Measurements from ENCODE around the gene MAD1L1. TPM values are rescaled to one million over a fixed set of nuclear protein-coding genes. Genes with fewer than 3 reads are reported as not detected.

MAD1L1 gene
- total and polyA plus RNA-seq, 4 donors: 43.0 to 54.9 (median 49.9) TPM

- DNase-seq (no peak), ATAC-seq (ENCODE audit: insufficient read depth, low FRiP score) (no peak)
- no peak for TF ChIP-seq CTCF (IDR thresholded peaks at IDR 0.05; ENCODE audit: control extremely low read depth, extremely low read depth)
- Histone ChIP-seq H3K4me1 (ENCODE audit: control insufficient read depth in 5 of 5, insufficient read depth in 5 of 5, low read length in 5 of 5) (peaks cover 0 to 7% (median 0%) of the 10 kb centered on the region in 5 donors), H3K27me3 (ENCODE audit: control insufficient read depth in 3 of 3, insufficient read depth in 3 of 3, low read length in 2 of 3) (peaks cover 0 to 20% (median 0%) of the 10 kb centered on the region in 3 donors), H3K9me3 (ENCODE audit: control insufficient read depth in 4 of 4, insufficient read depth in 3 of 4, low read length in 3 of 4) (no peaks in the 10 kb centered on the region), H3K27ac (ENCODE audit: low read depth in 1 of 2, low read length in 1 of 2) (no peak overlapping the region), H3K36me3 (ENCODE audit: control insufficient read depth in 4 of 4, insufficient read depth in 4 of 4, low read length in 4 of 4) (peaks cover 0 to 27% (median 7%) of the 10 kb centered on the region in 4 donors), H3K9ac (ENCODE audit: insufficient read depth in 1 of 2, low read length in 2 of 2) (no peak overlapping the region), H3K4me3 (no peak overlapping the region)
- 93 to 94% methylated on average over 29 of the region's 29 CpGs for WGBS, 2 donors
These were observed 82.9 kb downstream of the MAD1L1 start for GRCh38 chr7:2149672-2150444.

GRCh38 chr7:2148814-2149213, 83.9 kb downstream of the MAD1L1 start:
- peaks cover 0 to 15% (median 0%) of the 10 kb centered on the region in 3 donors for H3K27me3 ChIP-seq (ENCODE audit: control insufficient read depth in 3 of 3, insufficient read depth in 3 of 3, low read length in 2 of 3)
- no peaks in the 10 kb centered on the region for H3K9me3 ChIP-seq (ENCODE audit: control insufficient read depth in 4 of 4, insufficient read depth in 3 of 4, low read length in 3 of 4)
- H3K4me3 ChIP-seq: no peak overlapping the region
- no peak for TF ChIP-seq CTCF (IDR thresholded peaks at IDR 0.05; ENCODE audit: control extremely low read depth, extremely low read depth)
- H3K9ac ChIP-seq (ENCODE audit: insufficient read depth in 1 of 2, low read length in 2 of 2): no peak overlapping the region
- ATAC-seq (ENCODE audit: insufficient read depth, low FRiP score) (no peak), DNase-seq (no peak)
- H3K27ac ChIP-seq (ENCODE audit: low read depth in 1 of 2, low read length in 1 of 2): no peak overlapping the region
- H3K4me1 ChIP-seq (ENCODE audit: control insufficient read depth in 5 of 5, insufficient read depth in 5 of 5, low read length in 5 of 5): peaks cover 0 to 7% (median 0%) of the 10 kb centered on the region in 5 donors
- 96% methylated on average over 7 of the region's 7 CpGs for WGBS, 2 donors
- H3K36me3 ChIP-seq (ENCODE audit: control insufficient read depth in 4 of 4, insufficient read depth in 4 of 4, low read length in 4 of 4): peaks cover 0 to 36% (median 11%) of the 10 kb centered on the region in 4 donors

GRCh38 chr7:2148189-2148588, 84.6 kb downstream of the MAD1L1 start:
- DNase-seq: no peak
- H3K36me3 ChIP-seq (ENCODE audit: control insufficient read depth in 4 of 4, insufficient read depth in 4 of 4, low read length in 4 of 4): peaks cover 0 to 42% (median 14%) of the 10 kb centered on the region in 4 donors

More at GRCh38 chr7:2148189-2148588, 84.6 kb downstream of the MAD1L1 start:
- Histone ChIP-seq H3K4me1 (ENCODE audit: control insufficient read depth in 5 of 5, insufficient read depth in 5 of 5, low read length in 5 of 5) (peaks cover 0 to 7% (median 0%) of the 10 kb centered on the region in 5 donors), H3K4me3 (no peak overlapping the region), H3K27me3 (ENCODE audit: control insufficient read depth in 3 of 3, insufficient read depth in 3 of 3, low read length in 2 of 3) (peaks cover 0 to 11% (median 0%) of the 10 kb centered on the region in 3 donors), H3K9ac (ENCODE audit: insufficient read depth in 1 of 2, low read length in 2 of 2) (no peak overlapping the region), H3K9me3 (ENCODE audit: control insufficient read depth in 4 of 4, insufficient read depth in 3 of 4, low read length in 3 of 4) (no peaks in the 10 kb centered on the region), H3K27ac (ENCODE audit: low read depth in 1 of 2, low read length in 1 of 2) (no peak overlapping the region)
- 95 to 96% methylated on average over 11 of the region's 11 CpGs for WGBS, 2 donors
- ATAC-seq (ENCODE audit: insufficient read depth, low FRiP score): no peak
- TF ChIP-seq CTCF (IDR thresholded peaks at IDR 0.05; ENCODE audit: control extremely low read depth, extremely low read depth): no peak
